ENCODE measurements around the gene GKN1.

DNA sequence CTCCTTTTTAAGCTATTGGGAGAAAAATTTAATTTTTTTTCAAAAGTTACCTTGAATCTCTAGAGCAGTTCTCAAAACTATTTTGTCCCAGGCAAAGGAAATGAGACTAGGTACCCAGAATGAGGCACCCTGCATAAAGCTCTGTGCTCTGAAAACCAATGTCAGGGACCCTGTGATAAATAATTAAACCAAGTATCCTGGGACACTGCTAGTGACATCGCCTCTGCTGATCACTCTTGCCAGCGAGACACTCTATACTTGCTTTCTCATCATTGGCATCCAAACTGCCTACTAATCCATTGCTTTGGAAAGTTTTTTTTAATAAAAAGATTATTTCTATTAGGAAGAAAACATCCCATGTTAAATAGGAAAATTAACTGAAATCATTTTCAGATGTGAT lies 1.4 kb downstream of the GKN1 start:
- TF ChIP-seq POLR2AphosphoS5 (IDR thresholded peaks at IDR 0.05), result no peak
- TF ChIP-seq, protein P1, sequence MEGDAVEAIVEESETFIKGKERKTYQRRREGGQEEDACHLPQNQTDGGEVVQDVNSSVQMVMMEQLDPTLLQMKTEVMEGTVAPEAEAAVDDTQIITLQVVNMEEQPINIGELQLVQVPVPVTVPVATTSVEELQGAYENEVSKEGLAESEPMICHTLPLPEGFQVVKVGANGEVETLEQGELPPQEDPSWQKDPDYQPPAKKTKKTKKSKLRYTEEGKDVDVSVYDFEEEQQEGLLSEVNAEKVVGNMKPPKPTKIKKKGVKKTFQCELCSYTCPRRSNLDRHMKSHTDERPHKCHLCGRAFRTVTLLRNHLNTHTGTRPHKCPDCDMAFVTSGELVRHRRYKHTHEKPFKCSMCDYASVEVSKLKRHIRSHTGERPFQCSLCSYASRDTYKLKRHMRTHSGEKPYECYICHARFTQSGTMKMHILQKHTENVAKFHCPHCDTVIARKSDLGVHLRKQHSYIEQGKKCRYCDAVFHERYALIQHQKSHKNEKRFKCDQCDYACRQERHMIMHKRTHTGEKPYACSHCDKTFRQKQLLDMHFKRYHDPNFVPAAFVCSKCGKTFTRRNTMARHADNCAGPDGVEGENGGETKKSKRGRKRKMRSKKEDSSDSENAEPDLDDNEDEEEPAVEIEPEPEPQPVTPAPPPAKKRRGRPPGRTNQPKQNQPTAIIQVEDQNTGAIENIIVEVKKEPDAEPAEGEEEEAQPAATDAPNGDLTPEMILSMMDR (IDR thresholded peaks at IDR 0.05), result no peak

All from esophagus muscularis mucosa (tissue), 3 donors.